Keratinocyte (primary cell): ENCODE results near the gene DMD.

ENCODE experiments used
- EZH2 ChIP-seq: IDR thresholded peaks from one replicate; pipeline ENCODE4 v1.6.1; 2012; ENCODE audit warnings: inconsistent platforms, mild to moderate bottlenecking, low read length, moderate library complexity
- TF ChIP-seq, protein P1 (sequence below), 3 experiments: IDR thresholded peaks in 1 of 3; conservative IDR thresholded peaks in 1 of 3; optimal IDR thresholded peaks in 1 of 3; 2 replicates in 2 of 3; 3 replicates in 1 of 3; pipeline versions ENCODE3 to v1.5.1; 2011; ENCODE audit warnings: low read length in 3 of 3, mild to moderate bottlenecking in 3 of 3, moderate library complexity in 2 of 3, control low read depth in 1 of 3, inconsistent platforms in 1 of 3; ENCODE audit not compliant: insufficient read depth in 2 of 3; ENCODE audit errors: extremely low read depth in 1 of 3

DNA sequence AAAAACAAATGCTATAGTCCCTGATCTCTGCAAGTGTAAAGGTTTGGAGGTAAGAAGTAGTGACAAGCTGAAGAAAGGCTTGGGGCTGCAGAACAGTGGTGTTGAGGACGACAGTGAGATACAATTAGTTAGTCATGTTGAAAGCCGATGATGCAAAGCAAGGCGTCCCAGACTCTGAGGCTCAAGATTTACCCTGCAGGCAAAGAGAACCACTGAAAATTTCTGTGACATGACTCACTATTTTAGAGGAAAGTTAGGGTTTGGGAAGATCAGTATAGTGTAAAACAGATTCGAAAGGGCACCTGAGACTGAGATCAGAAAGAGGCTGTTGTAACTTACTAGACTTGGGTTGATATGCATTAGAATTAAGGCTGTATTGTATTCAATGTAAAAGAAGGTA, 1858.3 kb downstream of the DMD start:
- TF ChIP-seq, protein P1, sequence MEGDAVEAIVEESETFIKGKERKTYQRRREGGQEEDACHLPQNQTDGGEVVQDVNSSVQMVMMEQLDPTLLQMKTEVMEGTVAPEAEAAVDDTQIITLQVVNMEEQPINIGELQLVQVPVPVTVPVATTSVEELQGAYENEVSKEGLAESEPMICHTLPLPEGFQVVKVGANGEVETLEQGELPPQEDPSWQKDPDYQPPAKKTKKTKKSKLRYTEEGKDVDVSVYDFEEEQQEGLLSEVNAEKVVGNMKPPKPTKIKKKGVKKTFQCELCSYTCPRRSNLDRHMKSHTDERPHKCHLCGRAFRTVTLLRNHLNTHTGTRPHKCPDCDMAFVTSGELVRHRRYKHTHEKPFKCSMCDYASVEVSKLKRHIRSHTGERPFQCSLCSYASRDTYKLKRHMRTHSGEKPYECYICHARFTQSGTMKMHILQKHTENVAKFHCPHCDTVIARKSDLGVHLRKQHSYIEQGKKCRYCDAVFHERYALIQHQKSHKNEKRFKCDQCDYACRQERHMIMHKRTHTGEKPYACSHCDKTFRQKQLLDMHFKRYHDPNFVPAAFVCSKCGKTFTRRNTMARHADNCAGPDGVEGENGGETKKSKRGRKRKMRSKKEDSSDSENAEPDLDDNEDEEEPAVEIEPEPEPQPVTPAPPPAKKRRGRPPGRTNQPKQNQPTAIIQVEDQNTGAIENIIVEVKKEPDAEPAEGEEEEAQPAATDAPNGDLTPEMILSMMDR (optimal IDR thresholded peaks at IDR 0.05 in 1 of 3, IDR thresholded peaks at IDR 0.05 in 1 of 3, conservative IDR thresholded peaks at IDR 0.05 in 1 of 3; ENCODE audit: extremely low read depth in 1 of 3, insufficient read depth in 2 of 3, low read length in 3 of 3), result no peak
- TF ChIP-seq EZH2, result no peak
